RPMI7951 (cell line): ENCODE measurements around the gene LMO1. TPM values are rescaled to one million over a fixed set of nuclear protein-coding genes. Genes with fewer than 3 reads are reported as not detected.

Experiments used
- DNase-seq: peaks from one replicate; pipeline ENCODE4 v3.0.0-alpha.2; 2012; ENCODE audit warnings: low read depth
- total RNA-seq: library from RNA; depleted of rRNA; stranded (reverse); fragments of >200 nt; shearing (Covaris generic); gene quantifications from 2 replicates; pipeline ENCODE4 v1.2.3, GENCODE V29; 2014

Gene LMO1
- total RNA-seq, 1 experiment from 2014 or later: not detected

- no peak for DNase-seq
These were observed 24.6 kb upstream of the LMO1 start for GRCh38 chr11:8288166-8288772.

- no peak for DNase-seq
These were observed 24.0 kb upstream of the LMO1 start for GRCh38 chr11:8287703-8288102.

GRCh38 chr11:8287297-8287696 is 23.6 kb upstream of the LMO1 start:
- DNase-seq: no peak

- DNase-seq: no peak
These were observed 23.2 kb upstream of the LMO1 start for GRCh38 chr11:8286886-8287285.

GRCh38 chr11:8285796-8286195 is 22.1 kb upstream of the LMO1 start:
- no peak for DNase-seq

GRCh38 chr11:8285228-8285627 is 21.6 kb upstream of the LMO1 start:
- DNase-seq: no peak

- DNase-seq: peak; percentile 5
These were observed 20.0 kb upstream of the LMO1 start for GRCh38 chr11:8283465-8284230.

- no peak for DNase-seq
These were observed 19.4 kb upstream of the LMO1 start for GRCh38 chr11:8283100-8283464.

GRCh38 chr11:8282631-8283030 is 19.0 kb upstream of the LMO1 start:
- DNase-seq: no peak

GRCh38 chr11:8281266-8281665 is 17.6 kb upstream of the LMO1 start:
- no peak for DNase-seq

- no peak for DNase-seq
These were observed 14.0 kb upstream of the LMO1 start for GRCh38 chr11:8277691-8278090.

GRCh38 chr11:8276528-8276927 is 12.8 kb upstream of the LMO1 start:
- no peak for DNase-seq

GRCh38 chr11:8273287-8273686 is 9.6 kb upstream of the LMO1 start:
- DNase-seq: no peak

GRCh38 chr11:8271106-8271886 is 7.6 kb upstream of the LMO1 start:
- no peak for DNase-seq

- no peak for DNase-seq
These were observed 6.0 kb upstream of the LMO1 start for GRCh38 chr11:8269636-8270035.

GRCh38 chr11:8268530-8269400 is 5.1 kb upstream of the LMO1 start:
- no peak for DNase-seq

GRCh38 chr11:8267831-8268529 is 4.3 kb upstream of the LMO1 start:
- no peak for DNase-seq

- no peak for DNase-seq
These were observed 3.6 kb upstream of the LMO1 start for GRCh38 chr11:8267280-8267679.

GRCh38 chr11:8266246-8267241 is 2.9 kb upstream of the LMO1 start:
- DNase-seq: no peak

GRCh38 chr11:8265681-8266241 is 2.1 kb upstream of the LMO1 start:
- DNase-seq: no peak
